Mesenchymal stem cell (in vitro differentiated cells and primary cell): ENCODE results near the gene FGF11. TPM values are rescaled to one million over a fixed set of nuclear protein-coding genes. Genes with fewer than 3 reads are reported as not detected.

Experiments used
- DNase-seq: peaks from one replicate; pipeline ENCODE4 v3.0.0-alpha.2; 2013
- H2AFZ ChIP-seq: one replicate; pipeline ENCODE4 v1.6.1; 2013; ENCODE audit warnings: low read depth, mild to moderate bottlenecking, control low read depth, inconsistent platforms, low read length, moderate library complexity
- H2AK5ac ChIP-seq: 2 replicates; pipeline ENCODE4 v1.6.1; 2013; ENCODE audit warnings: low read length, moderate library complexity, mild to moderate bottlenecking, inconsistent platforms; ENCODE audit not compliant: severe bottlenecking
- H2BK120ac ChIP-seq: one replicate; pipeline ENCODE4 v1.6.1; 2013; ENCODE audit warnings: low read depth, mild to moderate bottlenecking, inconsistent platforms, low read length, moderate library complexity
- H2BK12ac ChIP-seq, 2 experiments: one replicate each; pipeline ENCODE4 v1.6.1; 2013; ENCODE audit warnings: inconsistent platforms in 2 of 2, low read length in 2 of 2, mild to moderate bottlenecking in 2 of 2, moderate library complexity in 2 of 2, control low read depth in 1 of 2
- H2BK15ac ChIP-seq: one replicate; pipeline ENCODE4 v1.6.1; 2013; ENCODE audit warnings: mild to moderate bottlenecking, low read depth, inconsistent platforms; ENCODE audit not compliant: poor library complexity, severe bottlenecking
- H2BK5ac ChIP-seq: 2 replicates; pipeline ENCODE4 v1.6.1; 2013; ENCODE audit warnings: low read depth, mild to moderate bottlenecking, low read length, control low read depth, inconsistent platforms; ENCODE audit not compliant: poor library complexity, severe bottlenecking
- H3K14ac ChIP-seq, 2 experiments: one replicate each; pipeline ENCODE4 v1.6.1; 2013; ENCODE audit warnings: inconsistent platforms in 2 of 2, low read length in 2 of 2, control low read depth in 1 of 2, mild to moderate bottlenecking in 1 of 2, moderate library complexity in 1 of 2
- H3K18ac ChIP-seq, 2 experiments: one replicate each; pipeline ENCODE4 v1.6.1; 2013; ENCODE audit warnings: inconsistent platforms in 2 of 2, low read length in 2 of 2, control low read depth in 1 of 2, low read depth in 1 of 2, mild to moderate bottlenecking in 1 of 2
- H3K23ac ChIP-seq, 2 experiments: one replicate each; pipeline ENCODE4 v1.6.1; 2013; ENCODE audit warnings: inconsistent platforms in 2 of 2, low read length in 2 of 2, mild to moderate bottlenecking in 2 of 2, moderate library complexity in 2 of 2, control low read depth in 1 of 2
- H3K27ac ChIP-seq: 2 replicates; pipeline ENCODE4 v1.5.1; 2013; ENCODE audit warnings: mild to moderate bottlenecking, moderate library complexity, low read length, control low read depth, inconsistent platforms; ENCODE audit not compliant: poor library complexity, severe bottlenecking
- H3K27me3 ChIP-seq, 2 experiments: 2 replicates each; pipeline versions ENCODE4 v1.6.1 to v1.7.0; 2013; ENCODE audit warnings: low read length in 2 of 2, mild to moderate bottlenecking in 2 of 2, moderate library complexity in 2 of 2, control low read depth in 1 of 2, inconsistent platforms in 1 of 2; ENCODE audit not compliant: control insufficient read depth in 1 of 2, insufficient read depth in 1 of 2
- H3K36me3 ChIP-seq, 2 experiments: 2 replicates each; pipeline versions ENCODE4 v1.6.1 to v1.7.0; 2013; ENCODE audit warnings: low read length in 2 of 2, control low read depth in 1 of 2, inconsistent platforms in 1 of 2, low read depth in 1 of 2, mild to moderate bottlenecking in 1 of 2; ENCODE audit not compliant: insufficient read depth in 2 of 2, control insufficient read depth in 1 of 2
- H3K4ac ChIP-seq, 2 experiments: one replicate each; pipeline ENCODE4 v1.6.1; 2013; ENCODE audit warnings: inconsistent platforms in 2 of 2, low read length in 2 of 2, mild to moderate bottlenecking in 2 of 2, moderate library complexity in 2 of 2, control low read depth in 1 of 2, low read depth in 1 of 2
- H3K4me1 ChIP-seq: 2 replicates; pipeline ENCODE4 v1.6.1; 2013; ENCODE audit warnings: low read depth, low read length, control low read depth; ENCODE audit not compliant: control insufficient read depth, insufficient read depth
- H3K4me2 ChIP-seq: 2 replicates; pipeline ENCODE4 v1.6.1; 2013; ENCODE audit warnings: low read length, mild to moderate bottlenecking, inconsistent platforms; ENCODE audit not compliant: poor library complexity, severe bottlenecking
- H3K4me3 ChIP-seq, 2 experiments: 2 replicates each; pipeline versions ENCODE4 v1.5.1 to v1.7.0; 2013; ENCODE audit warnings: low read length in 2 of 2, mild to moderate bottlenecking in 2 of 2, control low read depth in 1 of 2, low read depth in 1 of 2; ENCODE audit not compliant: insufficient read depth in 1 of 2
- H3K79me1 ChIP-seq: replicated peaks from 2 replicates; pipeline ENCODE4 v1.6.1; 2013; ENCODE audit warnings: mild to moderate bottlenecking, control low read depth, low read length, inconsistent platforms; ENCODE audit not compliant: poor library complexity, severe bottlenecking
- H3K9ac ChIP-seq: 2 replicates; pipeline ENCODE4 v1.7.0; 2013; ENCODE audit warnings: mild to moderate bottlenecking, low read length, moderate library complexity
- H3K9me3 ChIP-seq: 2 replicates; pipeline ENCODE4 v1.7.0; 2013; ENCODE audit warnings: mild to moderate bottlenecking, low read length; ENCODE audit not compliant: control insufficient read depth
- H4K8ac ChIP-seq: one replicate; pipeline ENCODE4 v1.6.1; 2013; ENCODE audit warnings: inconsistent platforms, mild to moderate bottlenecking, low read length, moderate library complexity
- H4K91ac ChIP-seq: one replicate; pipeline ENCODE4 v1.6.1; 2013; ENCODE audit warnings: mild to moderate bottlenecking, low read length, inconsistent platforms
- WGBS: methylation state at CpG from one replicate; pipeline ENCODE4 v1.1.7; 2013; ENCODE audit warnings: mixed read lengths; 5-methylcytosine and 5-hydroxymethylcytosine counted together
- polyA plus RNA-seq, 2 experiments: library from polyadenylated mRNA; stranded (reverse); fragments of 200-250 nt; gene quantifications; one replicate each; pipeline ENCODE4 v1.2.3, GENCODE V29; 2013

The FGF11 gene
- polyA plus RNA-seq (2013, experiment 1 of 2), result 0.70 TPM
- polyA plus RNA-seq (2013, experiment 2 of 2), result 0.82 TPM

GRCh38 chr17:7439462-7440112, at the start of gene FGF11:
Gene FGF11 (plus strand): TSS chr17:7439512. CDS start chr17:7439621, 109 bp downstream.
- peak within 1 kb of the TSS; percentile 73 for H4K8ac ChIP-seq
- H3K4me2 ChIP-seq, result peak within 1 kb of the TSS; percentile 91
- peak within 1 kb of the TSS in 1 of 2 experiments; percentile 41 for H3K4ac ChIP-seq
- peak within 1 kb of the TSS; percentile 48 for H3K9ac ChIP-seq
- peak within 1 kb of the TSS; percentile 68 for H2BK15ac ChIP-seq
- H2BK5ac ChIP-seq, result no peak within 1 kb of the TSS
- no peak within 1 kb of the TSS for H4K91ac ChIP-seq
- no peaks in the 10 kb centered on the region for H3K9me3 ChIP-seq
- no peak within 1 kb of the TSS for H3K27ac ChIP-seq
- H3K23ac ChIP-seq, result peak within 1 kb of the TSS in 1 of 2 experiments; percentile 25
- peak within 1 kb of the TSS; percentile 57 to 75 for H3K4me3 ChIP-seq
- H3K36me3 ChIP-seq, result no peaks in the 10 kb centered on the region
- no peak for DNase-seq
- H3K27me3 ChIP-seq, result peaks cover 33 to 49% of the 10 kb centered on the region in 2 experiments
- peak within 1 kb of the TSS in 1 of 2 experiments; percentile 45 for H2BK12ac ChIP-seq
- peak within 1 kb of the TSS; percentile 4 for H2BK120ac ChIP-seq
- H3K79me1 ChIP-seq, result peaks cover 10% of the 10 kb centered on the region
- peak within 1 kb of the TSS; percentile 36 for H2AFZ ChIP-seq
- peak within 1 kb of the TSS in 1 of 2 experiments; percentile 66 for H3K14ac ChIP-seq
- H3K4me1 ChIP-seq, result peaks cover 48% of the 10 kb centered on the region
- H2AK5ac ChIP-seq, result no peak within 1 kb of the TSS
- peak within 1 kb of the TSS in 1 of 2 experiments; percentile 71 for H3K18ac ChIP-seq
- 4% methylated on average over 46 of the region's 50 CpGs for WGBS

GRCh38 chr17:7389924-7390910, 49.1 kb upstream of the FGF11 start:
- Histone ChIP-seq H3K27me3 (no peaks in the 10 kb centered on the region), H3K4me3 (no peak overlapping the region), H3K9ac (no peak overlapping the region), H3K4me2 (no peak overlapping the region), H3K9me3 (no peaks in the 10 kb centered on the region), H2BK15ac (no peak overlapping the region), H3K27ac (no peak overlapping the region), H2BK12ac (no peak overlapping the region), H3K79me1 (peaks cover 22% of the 10 kb centered on the region), H2AFZ (no peak overlapping the region), H3K4me1 (peaks cover 21% of the 10 kb centered on the region), H3K4ac (no peak overlapping the region), H3K36me3 (peaks cover 46 to 67% of the 10 kb centered on the region in 2 experiments), H4K91ac (peak overlapping the region; percentile 52), H3K23ac (peak overlapping the region in 1 of 2 experiments; percentile 35), H2BK120ac (no peak overlapping the region), H2BK5ac (no peak overlapping the region), H4K8ac (no peak overlapping the region), H2AK5ac (no peak overlapping the region), H3K14ac (no peak overlapping the region), H3K18ac (no peak overlapping the region)
- no peak for DNase-seq
- 93% methylated on average over 17 of the region's 19 CpGs for WGBS

- Histone ChIP-seq H2AFZ (no peak overlapping the region), H3K23ac (no peak overlapping the region), H2BK120ac (no peak overlapping the region), H2BK15ac (no peak overlapping the region), H3K27me3 (no peaks in the 10 kb centered on the region), H3K9ac (no peak overlapping the region), H2BK12ac (no peak overlapping the region), H3K9me3 (no peaks in the 10 kb centered on the region), H3K18ac (no peak overlapping the region), H3K4me3 (no peak overlapping the region), H2BK5ac (no peak overlapping the region), H3K4me1 (peaks cover 21% of the 10 kb centered on the region), H3K79me1 (peaks cover 22% of the 10 kb centered on the region), H3K36me3 (peaks cover 46 to 63% of the 10 kb centered on the region in 2 experiments), H4K91ac (no peak overlapping the region), H3K14ac (no peak overlapping the region), H2AK5ac (no peak overlapping the region), H3K4me2 (no peak overlapping the region), H4K8ac (no peak overlapping the region), H3K27ac (no peak overlapping the region), H3K4ac (no peak overlapping the region)
- WGBS, result 71% methylated on average over 2 of the region's 2 CpGs
- DNase-seq, result no peak
Measured at GRCh38 chr17:7391307-7391706, 48.0 kb upstream of the FGF11 start.
